GM12892 (cell line): ENCODE results near the gene RABL6.

Experiments used
- POLR2A ChIP-seq: IDR thresholded peaks from 2 replicates; pipeline ENCODE4 v1.6.1; 2011; ENCODE audit warnings: low read depth, low read length, control low read depth
- POLR2AphosphoS5 ChIP-seq: IDR thresholded peaks from 2 replicates; pipeline ENCODE4 v1.6.1; 2011; ENCODE audit warnings: low read depth, low read length, control low read depth
- TAF1 ChIP-seq: IDR thresholded peaks from 2 replicates; pipeline ENCODE4 v1.6.1; 2011; ENCODE audit warnings: low read depth, mild to moderate bottlenecking, control low read depth, low read length, borderline replicate concordance

DNA sequence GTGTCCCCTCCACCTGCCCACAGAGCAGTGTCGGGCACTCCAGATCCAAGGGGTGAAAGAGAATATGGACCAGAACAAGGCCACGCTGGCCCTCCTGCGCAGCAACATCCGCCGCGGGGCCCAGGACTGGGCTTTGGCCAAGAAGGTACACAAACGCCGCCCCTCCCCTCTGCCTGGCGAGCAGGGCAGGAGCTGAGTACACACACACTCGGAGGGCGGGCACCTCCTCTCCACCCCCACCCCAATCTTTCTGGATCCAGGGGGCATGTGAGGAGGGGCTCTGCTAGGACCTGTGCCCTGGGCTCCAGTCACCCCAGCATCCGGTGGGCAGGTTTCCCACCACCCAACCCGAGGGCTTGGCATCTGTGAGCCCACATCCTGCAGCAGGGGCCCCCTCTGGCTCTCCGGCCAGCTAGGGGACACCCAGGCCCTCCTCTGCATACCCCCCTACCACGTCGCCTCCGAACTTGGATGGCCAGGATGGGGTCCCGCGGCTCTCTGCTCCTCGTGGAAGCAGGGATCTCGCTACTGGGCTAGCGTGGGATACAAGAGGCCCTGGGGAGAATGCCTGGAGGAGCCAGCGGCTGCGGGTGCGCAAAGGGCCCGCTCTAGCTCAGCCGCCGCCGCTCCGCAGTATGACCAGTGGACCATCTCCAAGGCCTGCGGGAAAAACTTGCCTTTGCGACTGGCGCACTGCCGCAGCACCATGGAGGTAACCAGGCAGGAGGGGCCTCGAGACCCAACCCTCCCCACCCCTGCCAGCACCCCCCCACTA, 8.5 kb upstream of the RABL6 start:
- TF ChIP-seq POLR2AphosphoS5 (no peak), POLR2A (no peak), TAF1 (no peak)
